Right forelimb (tissue), 1 donor: ENCODE results near the gene CEP57.
A peak's percentile ranks its signal among the peaks of the same experiment; 100 is the strongest.

Experiments used
- DNase-seq: peaks from one replicate; pipeline ENCODE4 v3.0.0-alpha.2; 2018

Gene CEP57

DNA sequence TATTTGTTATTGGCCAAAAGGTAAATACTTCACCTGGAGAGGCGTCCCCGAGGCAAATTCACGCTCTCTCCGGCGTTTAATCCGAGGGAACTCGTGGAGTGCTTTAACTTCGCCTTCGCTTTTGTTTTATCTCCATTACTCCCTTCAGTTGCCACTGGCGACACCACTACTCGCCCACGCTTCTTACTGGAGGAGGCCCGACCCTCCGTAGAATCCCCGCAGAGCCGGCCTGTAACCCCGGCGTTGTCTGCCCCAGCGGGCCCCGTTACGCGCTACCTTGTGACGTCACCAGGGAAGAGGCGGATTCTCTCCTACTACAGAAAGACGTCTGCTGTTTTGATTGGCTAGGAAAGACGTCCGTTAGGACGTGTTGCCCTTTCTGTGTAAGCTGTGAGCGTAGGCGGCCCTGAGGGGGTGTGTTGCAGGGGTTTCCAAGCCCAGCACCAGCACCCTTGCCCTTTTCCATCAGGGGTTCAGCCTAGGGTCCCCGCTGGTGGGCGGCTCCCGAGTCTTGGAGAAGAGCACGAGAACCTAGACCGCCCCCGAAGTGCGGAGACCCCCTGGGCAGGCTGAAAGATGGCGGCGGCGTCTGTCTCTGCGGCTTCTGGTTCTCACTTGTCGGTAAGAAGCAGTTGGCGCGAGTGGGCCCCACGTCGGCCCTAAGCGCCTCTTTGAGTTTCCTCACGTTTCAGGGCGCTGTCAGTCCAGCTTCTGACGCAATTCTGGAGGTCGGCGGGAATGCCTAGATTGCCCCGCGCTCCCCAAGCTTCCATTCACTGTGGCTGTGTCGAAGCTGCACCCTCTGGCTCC lies at the start of gene CEP57:
TSS of gene CEP57 (plus strand) at position 376 of the 810 bp plus-strand sequence. CDS start at position 577, 201 bp downstream.
- peak; percentile 96 for DNase-seq

DNA sequence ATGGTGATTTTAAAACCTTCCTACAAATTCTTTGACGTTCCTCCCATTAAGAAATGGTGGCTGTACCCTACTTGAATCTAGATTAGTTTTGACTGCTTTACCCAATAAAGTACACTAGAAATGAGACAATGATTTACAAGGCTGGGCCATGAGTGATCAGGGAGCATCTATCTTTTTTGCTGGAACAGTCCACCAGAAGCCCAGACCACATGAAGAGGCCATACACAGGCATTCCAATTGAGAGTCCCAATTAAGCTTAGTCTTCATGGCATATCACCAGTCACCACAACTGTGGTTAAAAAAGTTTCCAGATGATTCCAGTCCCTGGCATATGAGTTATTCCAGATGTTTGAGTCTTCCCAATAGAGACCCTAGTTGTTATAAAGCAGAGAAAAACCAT lies 40.2 kb upstream of the CEP57 start:
- DNase-seq, result no peak

DNA sequence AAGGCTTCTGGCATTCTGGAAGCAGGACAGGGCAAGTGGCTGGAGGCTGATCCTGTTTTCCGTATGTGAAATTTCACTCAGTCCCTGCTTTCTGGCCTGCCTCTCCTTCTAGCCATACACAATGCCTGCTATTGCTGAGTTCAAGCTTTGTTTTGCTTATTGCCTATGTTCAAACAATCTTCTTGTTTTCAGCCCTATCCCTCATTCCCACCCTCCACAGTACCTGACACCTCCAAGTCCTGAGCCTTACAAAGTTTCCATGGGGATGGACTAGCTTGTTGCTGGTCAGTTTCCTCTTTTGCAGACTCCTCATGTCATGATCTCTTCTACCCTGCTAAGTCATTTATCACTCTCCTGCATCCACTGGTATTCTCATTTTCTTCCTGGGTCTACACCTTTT lies 38.8 kb upstream of the CEP57 start:
- DNase-seq, result no peak

DNA sequence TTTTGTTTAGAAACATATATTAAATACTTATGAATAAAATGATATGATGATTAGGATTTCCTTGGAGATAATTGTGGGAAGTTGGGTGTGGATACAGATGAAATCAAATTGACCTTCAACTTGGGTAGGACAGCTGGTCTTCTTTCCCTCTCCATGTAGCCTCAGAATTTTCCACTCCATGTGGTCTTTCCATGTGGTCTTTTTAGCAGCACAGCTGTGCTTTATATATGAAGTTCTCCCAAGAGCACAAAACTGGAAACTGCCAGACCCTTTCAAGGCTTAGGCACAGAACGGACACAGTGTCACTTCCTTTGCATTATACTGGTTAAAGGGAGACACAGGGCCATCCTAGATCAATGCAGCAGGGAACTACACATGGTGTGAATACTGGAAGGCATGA lies 29.4 kb upstream of the CEP57 start:
- DNase-seq, result no peak

DNA sequence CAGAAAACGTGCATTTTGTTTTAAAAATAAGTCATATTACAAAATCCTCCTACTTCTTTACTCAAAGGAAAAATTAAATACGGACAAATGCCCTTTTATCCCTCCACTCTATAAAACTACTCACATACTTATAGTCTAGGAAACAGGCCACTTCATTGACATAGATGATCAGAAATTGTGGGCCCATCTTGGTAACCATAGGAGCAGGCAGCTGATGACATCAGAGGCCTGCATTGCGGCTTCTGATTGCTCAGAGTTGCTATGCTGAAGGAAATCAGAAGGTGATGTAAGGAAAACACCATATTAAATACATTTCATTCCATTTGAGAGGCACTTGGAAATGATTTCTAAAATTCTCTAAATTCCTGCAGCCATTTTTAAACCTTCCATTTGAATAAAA lies 27.8 kb upstream of the CEP57 start:
- no peak for DNase-seq

DNA sequence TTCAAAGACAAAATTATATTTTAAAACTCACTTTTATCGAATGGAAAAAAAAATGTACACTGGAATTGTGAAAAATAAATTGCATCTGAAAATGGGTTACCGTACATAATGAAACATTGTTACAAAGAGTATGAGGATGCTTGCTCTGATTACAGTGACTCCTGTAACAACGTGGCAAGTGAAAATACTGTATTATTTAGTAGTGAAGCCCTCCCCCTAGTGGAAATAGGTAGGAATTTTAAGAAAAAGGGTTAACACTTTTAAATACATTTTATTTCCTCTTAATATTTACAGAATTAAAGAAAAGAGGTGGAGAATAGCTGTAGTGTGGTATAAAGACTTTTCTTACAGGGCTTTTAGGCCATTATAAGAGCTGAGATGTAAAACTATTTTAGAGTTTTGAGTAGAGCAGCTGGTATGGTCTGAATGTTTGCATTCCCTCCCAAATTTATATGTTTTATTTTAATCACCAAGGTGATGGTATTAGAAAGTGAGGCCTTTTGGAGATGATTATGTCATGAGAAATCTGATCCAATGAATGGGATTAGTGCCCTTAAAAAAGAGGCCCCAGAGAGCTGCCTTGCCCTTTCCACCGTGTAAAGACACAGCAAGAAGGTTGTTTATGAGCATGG lies 25.9 kb upstream of the CEP57 start:
- DNase-seq, result no peak

DNA sequence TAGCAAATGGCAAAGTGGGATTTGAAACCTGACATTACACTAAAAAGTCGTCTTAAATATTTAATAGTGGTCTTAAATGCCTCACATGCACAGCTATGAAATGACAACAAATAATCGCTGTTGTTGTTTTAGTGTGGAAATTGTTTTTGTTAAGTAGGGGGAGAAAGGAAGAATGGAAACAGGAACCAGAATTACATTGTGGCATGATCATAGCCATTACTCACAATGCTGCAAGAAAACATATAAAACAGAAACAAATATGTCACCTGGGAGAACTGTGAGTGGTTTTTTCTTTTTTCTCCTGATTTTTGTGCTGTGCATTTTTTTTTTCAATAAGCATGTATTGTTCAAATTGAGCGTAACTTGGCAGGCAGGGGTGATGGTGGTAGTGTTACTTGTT lies 23.6 kb upstream of the CEP57 start:
- DNase-seq, result no peak

DNA sequence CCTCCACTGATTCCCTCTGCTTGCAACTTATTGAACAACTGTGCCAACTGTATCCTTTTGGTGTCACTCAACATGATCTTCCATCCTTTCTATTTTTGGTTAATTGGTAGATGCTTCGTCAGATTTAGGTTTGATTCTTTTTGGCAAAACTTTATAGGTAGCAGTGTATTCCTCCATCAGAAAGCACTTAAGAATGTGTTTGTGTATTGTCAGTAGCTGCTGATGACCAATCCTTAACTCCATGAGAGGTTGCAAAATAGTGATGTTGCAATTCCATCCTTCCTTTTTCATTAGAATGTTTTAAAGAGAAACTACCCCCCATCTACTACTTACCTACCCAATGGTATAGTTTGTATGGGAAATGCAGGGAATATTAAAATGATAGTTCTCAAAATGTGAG lies 22.8 kb upstream of the CEP57 start:
- no peak for DNase-seq

DNA sequence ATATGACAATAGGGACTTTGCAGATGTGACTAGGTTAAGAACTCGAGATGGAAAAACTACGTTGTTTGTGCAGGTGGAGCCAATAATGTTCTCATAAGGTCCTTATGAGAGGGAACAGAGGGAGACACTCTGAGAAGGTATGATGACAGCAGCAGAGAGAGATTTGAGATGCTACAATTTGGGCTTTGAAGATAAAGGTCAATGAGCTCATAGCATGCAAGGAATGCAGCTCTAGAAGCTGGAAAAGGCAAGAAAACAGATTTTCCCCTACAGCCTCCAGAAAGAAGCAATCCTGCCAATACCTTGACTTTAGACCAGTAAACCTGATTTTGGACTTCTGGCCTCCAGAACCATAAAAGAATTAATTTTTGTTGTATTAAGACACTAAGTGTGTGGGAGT lies 21.8 kb upstream of the CEP57 start:
- DNase-seq, result no peak

DNA sequence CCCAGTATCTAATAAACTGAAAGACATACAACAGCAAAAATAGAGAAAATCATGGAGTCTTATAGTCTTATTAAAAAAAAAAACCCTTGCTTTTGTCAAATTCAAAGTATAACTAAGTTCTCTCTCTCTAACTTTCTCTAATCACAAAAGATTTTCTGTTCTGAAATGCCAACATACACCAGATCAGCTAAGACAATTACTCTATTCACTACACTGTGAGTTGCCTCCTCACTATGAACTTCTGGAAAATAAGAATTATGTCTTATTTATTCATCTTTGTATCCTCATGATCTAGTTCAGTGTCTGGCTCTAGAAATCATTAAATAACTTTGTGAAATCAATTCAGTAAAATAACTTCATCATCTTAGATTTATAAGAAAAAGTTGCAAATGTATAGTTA lies 13.4 kb upstream of the CEP57 start:
- no peak for DNase-seq

DNA sequence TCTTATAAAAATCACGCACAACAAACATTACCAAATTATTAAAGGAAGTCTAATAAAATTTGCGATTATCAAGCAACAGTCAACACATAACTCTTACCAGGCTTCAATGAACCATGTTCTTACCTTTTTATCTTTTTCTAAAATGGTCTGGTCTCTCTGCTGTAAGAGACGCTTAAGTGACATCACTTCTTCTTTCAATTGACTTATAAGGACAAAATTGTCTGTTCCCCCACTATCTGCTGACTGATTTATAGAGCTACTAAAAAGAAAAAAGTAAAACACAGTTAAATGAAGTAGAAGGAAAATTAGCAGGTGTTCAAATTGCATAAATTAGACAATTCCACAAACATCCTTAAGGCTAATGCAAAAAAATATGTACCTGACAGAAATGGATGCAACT lies 11.6 kb upstream of the CEP57 start:
- DNase-seq, result no peak

DNA sequence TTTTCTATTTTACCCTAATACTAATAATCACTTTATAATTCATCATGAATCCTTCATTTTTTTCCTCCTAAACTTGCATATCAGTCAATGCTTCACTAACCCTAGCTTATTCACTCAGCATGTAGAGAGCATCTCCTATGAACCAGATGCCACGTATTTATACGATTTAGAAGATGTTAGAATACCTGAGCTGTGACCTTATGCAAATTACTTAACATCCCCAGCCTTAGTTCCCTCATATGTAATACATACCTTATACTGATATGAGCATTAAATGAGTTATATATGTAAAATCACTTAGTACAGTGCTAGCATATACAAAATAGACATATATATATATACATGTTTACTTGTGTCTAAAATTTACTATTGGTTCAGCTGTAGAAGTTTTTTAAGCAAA lies 9.8 kb upstream of the CEP57 start:
- no peak for DNase-seq

DNA sequence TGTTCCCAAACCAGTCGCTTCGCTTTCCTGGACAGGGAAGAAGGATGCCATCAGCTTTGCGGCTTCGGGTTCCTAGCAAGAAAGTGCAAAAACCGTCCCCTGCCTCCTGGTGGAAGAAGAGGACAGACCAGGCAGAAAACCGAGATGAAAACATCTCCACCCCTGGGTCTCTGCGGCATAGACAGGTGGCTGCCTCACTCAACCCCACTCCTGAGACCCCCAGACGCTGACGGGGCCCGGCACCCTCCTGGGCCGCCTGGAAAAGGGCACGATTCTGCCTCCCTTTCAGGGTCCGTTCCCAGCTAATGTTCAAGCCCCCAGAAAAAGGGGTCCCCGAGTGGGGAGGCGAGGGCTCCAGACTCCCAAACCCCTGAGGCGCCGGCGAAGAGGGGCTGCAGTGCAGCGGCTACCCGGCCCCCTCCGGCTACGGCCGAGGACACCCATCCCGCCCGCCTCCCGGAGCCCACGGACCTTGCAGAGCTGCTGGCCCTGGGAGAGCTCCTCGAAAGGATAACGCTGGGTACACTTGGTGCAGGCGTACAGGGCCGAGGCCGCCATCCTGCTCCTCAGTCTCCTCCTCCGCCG lies 1.3 kb upstream of the CEP57 start:
- no peak for DNase-seq

DNA sequence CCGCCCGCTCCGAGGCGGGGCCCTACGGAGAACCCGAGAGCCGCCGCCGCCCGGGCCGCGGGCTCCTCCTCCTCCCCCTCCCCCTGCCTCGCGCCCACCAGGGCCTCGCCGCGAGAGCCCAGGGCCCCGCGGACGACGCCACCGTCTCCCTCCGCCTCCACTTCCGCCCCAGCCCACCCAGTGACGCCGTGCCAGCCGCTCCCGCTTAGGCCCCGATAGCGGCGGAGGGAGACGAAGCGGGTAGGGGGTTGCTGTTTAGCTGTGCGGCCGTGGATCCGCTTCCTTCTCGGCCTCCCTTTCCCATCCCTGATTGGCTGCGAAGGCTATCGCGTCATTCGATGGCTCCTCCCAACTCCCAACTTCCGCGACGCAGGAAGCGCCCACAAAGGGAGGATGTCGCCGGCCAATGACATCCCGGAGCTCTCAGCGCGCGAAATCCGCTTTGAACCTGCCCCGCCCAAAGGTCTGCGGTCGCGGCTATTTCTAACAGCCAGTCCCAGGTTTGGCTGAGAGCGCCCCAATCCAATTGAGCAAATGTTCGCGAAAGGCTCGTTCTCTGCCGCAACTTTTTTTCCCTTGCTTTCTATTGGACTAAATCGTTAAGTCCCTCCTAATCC lies 684 bp upstream of the CEP57 start, which contains the start of gene FAM76B:
TSS of gene FAM76B (minus strand) at position 277 of the 617 bp plus-strand sequence. CDS start 304 bp downstream, outside the sequence.
- DNase-seq, result peak; percentile 98

DNA sequence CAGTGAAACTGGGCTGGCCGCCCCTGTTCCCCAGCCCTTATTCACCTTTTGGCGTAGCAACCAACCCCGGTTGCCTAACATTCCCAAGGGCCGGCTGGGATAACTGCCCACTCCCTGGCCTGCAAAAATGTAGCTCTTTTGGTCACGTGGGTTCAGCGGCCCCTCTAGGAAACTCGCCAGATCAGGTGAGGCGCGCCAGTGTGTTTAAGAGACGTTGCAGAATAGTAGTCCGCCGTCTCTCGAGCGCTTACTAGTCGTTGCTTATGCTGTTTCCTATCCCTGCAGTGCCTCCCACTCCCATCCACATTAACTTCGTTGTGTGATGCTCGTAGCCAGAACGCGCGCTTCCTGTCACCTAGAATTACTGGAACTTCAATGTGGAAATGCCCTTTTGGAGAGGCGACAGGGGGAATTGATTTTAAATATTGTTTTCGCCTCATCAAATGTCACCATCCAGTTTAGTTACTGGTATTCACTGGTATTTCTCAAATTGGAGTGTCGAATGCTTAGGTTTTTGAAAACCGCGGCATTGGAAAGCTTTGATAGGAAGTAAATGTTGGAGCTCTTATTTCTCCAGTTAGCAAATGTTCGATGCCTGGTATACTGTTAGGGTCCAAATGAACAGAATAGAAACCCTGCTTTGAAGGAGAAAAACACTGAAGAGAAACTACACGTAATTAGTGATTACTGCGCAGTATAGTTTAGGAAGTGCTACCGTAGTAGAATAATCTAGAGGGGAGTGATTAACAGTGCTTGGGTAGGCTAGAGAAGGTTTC lies 823 bp downstream of the CEP57 start:
- DNase-seq, result peak; percentile 78

DNA sequence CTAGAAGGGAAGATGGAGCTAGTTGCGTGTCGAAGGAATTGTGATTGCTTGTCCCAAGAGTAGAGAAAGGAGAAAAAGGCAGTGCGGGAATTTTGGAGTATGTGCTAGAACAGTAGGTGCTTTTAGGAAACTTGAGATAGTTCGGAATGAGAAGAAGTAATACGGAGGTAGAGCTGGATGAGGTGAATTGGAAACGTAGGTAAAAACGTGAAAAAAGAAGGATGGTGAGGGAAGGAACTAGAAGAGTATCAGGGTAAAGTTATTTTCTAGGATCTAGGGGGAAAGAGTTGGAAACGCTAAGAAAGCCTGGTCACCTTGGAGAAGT lies 1.4 kb downstream of the CEP57 start:
- no peak for DNase-seq

DNA sequence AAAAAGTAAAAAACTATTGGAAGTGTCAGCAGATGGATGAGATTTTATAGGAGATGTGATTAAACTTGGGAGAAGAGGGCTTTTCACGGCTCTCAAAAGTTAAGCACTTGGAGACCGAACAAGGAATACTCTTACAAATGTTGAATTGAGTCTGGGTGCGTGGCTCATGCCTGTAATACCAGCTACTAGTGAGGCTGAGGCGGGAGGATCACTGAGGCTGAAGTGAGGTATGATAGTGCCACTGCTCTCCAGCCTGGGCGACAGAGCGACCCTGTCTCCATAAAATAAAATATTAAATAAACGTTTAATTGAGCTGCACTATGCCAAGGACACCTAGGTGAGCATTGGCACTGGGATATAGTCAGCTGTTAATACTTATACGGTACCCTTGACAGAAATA lies 1.9 kb downstream of the CEP57 start:
- DNase-seq, result no peak

DNA sequence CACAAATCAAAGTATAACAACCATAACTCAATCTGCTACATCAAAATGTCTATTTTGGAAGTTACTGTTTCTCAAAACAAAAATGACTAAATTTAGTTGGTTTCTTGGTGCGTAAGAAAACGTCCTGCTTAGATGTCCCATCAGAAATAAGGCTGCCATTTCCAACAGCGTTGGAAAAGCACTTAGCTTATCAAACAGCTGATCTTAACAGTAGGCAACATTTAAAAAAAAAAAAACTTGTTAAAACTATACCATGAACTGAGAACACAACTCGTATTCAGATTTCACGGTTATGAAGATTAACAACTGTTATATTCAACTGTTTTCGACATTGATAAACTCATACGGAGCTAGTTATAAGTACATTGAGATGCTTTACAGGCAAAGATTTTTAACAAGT lies 2.4 kb downstream of the CEP57 start:
- DNase-seq, result no peak

DNA sequence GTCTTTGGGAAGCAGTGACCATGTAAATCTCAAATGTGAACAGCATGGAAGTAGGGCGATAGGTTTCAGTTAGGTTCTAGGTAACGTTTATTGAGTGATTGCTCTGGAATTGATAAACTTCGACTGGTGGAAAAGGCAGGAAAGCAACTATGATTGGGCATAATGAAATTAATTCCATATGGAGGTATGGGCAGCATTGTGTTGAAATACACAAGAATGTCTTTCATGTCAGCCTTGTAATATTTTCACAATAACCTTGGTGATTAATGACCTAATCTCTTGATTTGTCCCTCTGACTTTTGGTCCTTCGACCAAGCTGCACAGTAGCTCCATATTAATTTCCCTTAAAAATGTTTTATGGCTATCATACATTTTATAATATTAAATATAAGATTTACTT lies 2.8 kb downstream of the CEP57 start:
- DNase-seq, result no peak

DNA sequence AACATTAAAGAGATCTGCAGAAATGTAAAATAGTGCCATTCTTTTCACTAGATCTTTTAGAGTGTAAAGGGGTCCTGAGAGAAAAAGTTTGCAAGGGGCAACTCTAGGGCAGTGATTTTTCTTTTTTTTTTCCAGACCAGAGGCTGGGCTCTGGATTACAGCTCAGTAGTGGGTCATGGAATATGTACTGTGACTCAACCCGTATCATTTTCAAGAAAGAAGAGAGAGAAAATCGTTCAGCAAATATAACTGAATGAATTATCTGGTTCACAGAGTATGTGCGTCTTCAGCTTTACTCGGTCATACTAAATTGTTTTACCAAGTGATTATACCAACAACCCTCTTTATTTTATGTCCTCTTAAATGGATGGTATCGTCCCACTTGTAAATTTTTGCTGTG lies 3.8 kb downstream of the CEP57 start:
- DNase-seq, result no peak

DNA sequence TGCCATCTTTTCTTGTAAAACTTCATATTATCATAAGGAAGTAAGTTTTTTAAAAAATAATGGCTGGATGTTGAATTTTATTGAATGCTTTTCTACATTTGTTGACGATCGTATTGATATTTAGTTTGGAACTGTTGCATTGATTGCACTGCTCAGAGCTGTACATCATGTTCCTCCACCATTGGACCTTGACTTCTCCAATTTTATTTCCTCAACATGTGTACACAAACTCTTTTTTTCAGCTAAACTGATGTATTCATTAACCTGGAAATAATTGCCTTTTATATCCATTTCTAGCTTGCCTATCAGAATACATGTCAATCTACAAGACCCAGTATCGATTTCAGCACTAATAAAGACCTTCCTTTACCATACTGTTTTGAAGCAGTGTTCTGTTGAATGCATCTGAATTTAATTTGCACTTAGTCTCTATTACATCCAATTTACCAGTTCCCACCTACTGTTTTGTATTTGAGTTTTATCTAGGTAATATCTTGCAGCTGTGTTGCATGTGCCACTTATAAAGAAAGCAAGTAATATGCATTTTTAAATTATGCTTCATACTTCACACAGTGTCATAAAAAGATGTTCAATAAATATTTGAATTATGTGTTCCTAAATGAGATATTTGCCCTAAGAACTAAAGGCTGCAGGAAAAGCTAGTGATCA lies 5.5 kb downstream of the CEP57 start:
- no peak for DNase-seq

DNA sequence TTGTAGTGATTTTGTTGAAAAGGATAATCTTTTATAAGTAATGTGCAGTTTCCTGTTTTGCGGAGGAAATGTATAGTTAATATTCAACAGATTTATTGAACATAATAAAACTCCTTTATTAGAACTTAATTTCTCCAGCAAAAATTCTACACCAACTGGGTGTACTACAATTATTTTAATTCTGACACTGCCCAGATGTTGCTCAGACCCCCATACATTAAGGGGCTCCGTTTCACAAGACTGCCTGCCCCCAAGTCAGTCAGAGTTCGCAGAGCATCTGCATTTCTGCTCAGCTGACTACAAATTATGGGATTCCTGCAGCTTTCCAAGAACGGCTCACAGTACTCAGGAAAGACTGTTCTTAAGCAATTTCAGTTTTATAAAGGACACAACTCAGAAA lies 6.2 kb downstream of the CEP57 start:
- DNase-seq, result no peak

DNA sequence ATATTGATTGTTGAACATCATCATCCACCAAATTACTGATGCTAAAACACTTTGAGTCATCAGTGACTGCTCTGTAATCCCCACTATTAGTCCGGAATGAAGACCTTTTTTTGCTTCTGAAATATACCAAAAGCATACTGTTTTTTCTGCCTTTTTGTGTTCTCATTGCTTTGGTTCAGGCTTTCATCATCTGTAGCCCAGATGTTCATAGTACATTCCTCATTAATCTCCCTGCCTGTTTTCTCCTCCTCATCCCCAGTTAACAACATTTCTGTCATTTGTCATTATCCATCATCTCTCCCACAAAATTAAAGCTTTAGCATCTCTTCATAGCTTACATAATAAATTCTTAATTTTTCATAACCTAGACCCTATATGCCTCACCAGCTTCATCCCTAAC lies 9.2 kb downstream of the CEP57 start:
- no peak for DNase-seq
